ENCODE measurements around the gene DNAH14. TPM values are rescaled to one million over a fixed set of nuclear protein-coding genes. Genes with fewer than 3 reads are reported as not detected.
"Not testable (repeated sequence)": the region's sequence is repeated elsewhere in the genome, so short reads cannot be mapped to it uniquely, and the experiment has no call there.

DNAH14 gene
- polyA plus RNA-seq, 4 donors: 1.4 to 12.9 (median 3.9) TPM; not detected in 1

GRCh38 chr1:225318706-225319575, 389.5 kb downstream of the DNAH14 start:
- Histone ChIP-seq H3K27me3 (ENCODE audit: control insufficient read depth in 3 of 3, insufficient read depth in 3 of 3, low read length in 3 of 3) (no peaks in the 10 kb centered on the region), H3K9me3 (ENCODE audit: control insufficient read depth in 2 of 2, insufficient read depth in 1 of 2, low read depth in 1 of 2, low read length in 1 of 2) (no peaks in the 10 kb centered on the region), H3K4me3 (ENCODE audit: low read depth in 1 of 3, low read length in 3 of 3) (no peak overlapping the region), H3K4me1 (ENCODE audit: control insufficient read depth in 3 of 3, insufficient read depth in 2 of 3, low read depth in 1 of 3, low read length in 2 of 3) (no peaks in the 10 kb centered on the region), H3K27ac (ENCODE audit: low read depth in 1 of 3, low read length in 2 of 3) (no peak overlapping the region), H3K36me3 (ENCODE audit: control insufficient read depth in 3 of 3, insufficient read depth in 2 of 3, low read depth in 1 of 3, low read length in 3 of 3) (no peaks in the 10 kb centered on the region)
- FAIRE-seq: no peak
- DNase-seq: peak; percentile 59 to 60
- WGBS, 3 donors: 13 to 33% (median 24%) methylated on average over 4 of the region's 4 CpGs

DNA sequence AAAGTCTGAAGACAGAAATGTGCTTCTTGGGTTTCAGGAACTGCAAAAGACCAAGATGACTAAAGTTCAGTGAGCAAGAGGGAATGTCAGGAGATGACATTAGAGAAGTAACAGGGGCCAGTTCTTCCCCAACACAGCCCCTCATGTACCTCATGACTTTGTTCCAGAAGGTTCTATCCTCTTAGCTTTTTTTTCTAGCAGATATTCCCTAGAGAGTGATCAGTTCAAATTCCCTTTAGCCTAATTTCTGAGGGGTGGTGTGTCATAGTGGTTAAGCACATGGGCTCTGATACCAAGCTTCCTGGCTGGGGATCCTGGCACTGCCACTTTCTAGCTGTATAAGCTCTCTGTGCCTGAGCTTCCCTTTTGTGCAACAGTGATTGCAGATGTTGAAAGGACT, 390.4 kb downstream of the DNAH14 start:
- no peaks in the 10 kb centered on the region for H3K36me3 ChIP-seq (ENCODE audit: control insufficient read depth in 3 of 3, insufficient read depth in 2 of 3, low read depth in 1 of 3, low read length in 3 of 3)
- no peak overlapping the region for H3K27ac ChIP-seq (ENCODE audit: low read depth in 1 of 3, low read length in 2 of 3)
- H3K9me3 ChIP-seq (ENCODE audit: control insufficient read depth in 2 of 2, insufficient read depth in 1 of 2, low read depth in 1 of 2, low read length in 1 of 2): no peaks in the 10 kb centered on the region
- DNase-seq (no peak), FAIRE-seq (no peak)
- no peaks in the 10 kb centered on the region for H3K4me1 ChIP-seq (ENCODE audit: control insufficient read depth in 3 of 3, insufficient read depth in 2 of 3, low read depth in 1 of 3, low read length in 2 of 3)
- H3K27me3 ChIP-seq (ENCODE audit: control insufficient read depth in 3 of 3, insufficient read depth in 3 of 3, low read length in 3 of 3): no peaks in the 10 kb centered on the region
- H3K4me3 ChIP-seq (ENCODE audit: low read depth in 1 of 3, low read length in 3 of 3): no peak overlapping the region

GRCh38 chr1:225321784-225322183, 392.3 kb downstream of the DNAH14 start:
- FAIRE-seq: no peak
- H3K4me1 ChIP-seq (ENCODE audit: control insufficient read depth in 3 of 3, insufficient read depth in 2 of 3, low read depth in 1 of 3, low read length in 2 of 3): no peaks in the 10 kb centered on the region
- H3K27ac ChIP-seq (ENCODE audit: low read depth in 1 of 3, low read length in 2 of 3): no peak overlapping the region
- 92 to 98% (median 98%) methylated on average over 4 of the region's 4 CpGs for WGBS, 3 donors
- H3K36me3 ChIP-seq (ENCODE audit: control insufficient read depth in 3 of 3, insufficient read depth in 2 of 3, low read depth in 1 of 3, low read length in 3 of 3): no peaks in the 10 kb centered on the region
- no peak overlapping the region for H3K4me3 ChIP-seq (ENCODE audit: low read depth in 1 of 3, low read length in 3 of 3)
- H3K27me3 ChIP-seq (ENCODE audit: control insufficient read depth in 3 of 3, insufficient read depth in 3 of 3, low read length in 3 of 3): no peaks in the 10 kb centered on the region
- H3K9me3 ChIP-seq (ENCODE audit: control insufficient read depth in 2 of 2, insufficient read depth in 1 of 2, low read depth in 1 of 2, low read length in 1 of 2): no peaks in the 10 kb centered on the region
- DNase-seq: no peak

GRCh38 chr1:225329041-225329440, 399.6 kb downstream of the DNAH14 start:
- Histone ChIP-seq H3K4me3 (ENCODE audit: low read depth in 1 of 3, low read length in 3 of 3) (no peak overlapping the region), H3K27me3 (ENCODE audit: control insufficient read depth in 3 of 3, insufficient read depth in 3 of 3, low read length in 3 of 3) (no peaks in the 10 kb centered on the region), H3K36me3 (ENCODE audit: control insufficient read depth in 3 of 3, insufficient read depth in 2 of 3, low read depth in 1 of 3, low read length in 3 of 3) (no peaks in the 10 kb centered on the region), H3K27ac (ENCODE audit: low read depth in 1 of 3, low read length in 2 of 3) (no peak overlapping the region), H3K4me1 (ENCODE audit: control insufficient read depth in 3 of 3, insufficient read depth in 2 of 3, low read depth in 1 of 3, low read length in 2 of 3) (no peaks in the 10 kb centered on the region), H3K9me3 (ENCODE audit: control insufficient read depth in 2 of 2, insufficient read depth in 1 of 2, low read depth in 1 of 2, low read length in 1 of 2) (no peaks in the 10 kb centered on the region)
- no peak for FAIRE-seq
- peak; percentile 49 to 51 for DNase-seq

GRCh38 chr1:225329996-225330395, 400.5 kb downstream of the DNAH14 start:
- not testable (repeated sequence) for H3K4me1 ChIP-seq (ENCODE audit: control insufficient read depth in 3 of 3, insufficient read depth in 2 of 3, low read depth in 1 of 3, low read length in 2 of 3); FAIRE-seq; DNase-seq; H3K9me3 ChIP-seq (ENCODE audit: control insufficient read depth in 2 of 2, insufficient read depth in 1 of 2, low read depth in 1 of 2, low read length in 1 of 2); H3K27me3 ChIP-seq (ENCODE audit: control insufficient read depth in 3 of 3, insufficient read depth in 3 of 3, low read length in 3 of 3); H3K4me3 ChIP-seq (ENCODE audit: low read depth in 1 of 3, low read length in 3 of 3); H3K27ac ChIP-seq (ENCODE audit: low read depth in 1 of 3, low read length in 2 of 3); H3K36me3 ChIP-seq (ENCODE audit: control insufficient read depth in 3 of 3, insufficient read depth in 2 of 3, low read depth in 1 of 3, low read length in 3 of 3)
- 76 to 89% (median 81%) methylated on average over 1 of the region's 1 CpG for WGBS, 3 donors

GRCh38 chr1:225332686-225333085, 403.2 kb downstream of the DNAH14 start:
- H3K9me3 ChIP-seq (ENCODE audit: control insufficient read depth in 2 of 2, insufficient read depth in 1 of 2, low read depth in 1 of 2, low read length in 1 of 2): no peaks in the 10 kb centered on the region

DNA sequence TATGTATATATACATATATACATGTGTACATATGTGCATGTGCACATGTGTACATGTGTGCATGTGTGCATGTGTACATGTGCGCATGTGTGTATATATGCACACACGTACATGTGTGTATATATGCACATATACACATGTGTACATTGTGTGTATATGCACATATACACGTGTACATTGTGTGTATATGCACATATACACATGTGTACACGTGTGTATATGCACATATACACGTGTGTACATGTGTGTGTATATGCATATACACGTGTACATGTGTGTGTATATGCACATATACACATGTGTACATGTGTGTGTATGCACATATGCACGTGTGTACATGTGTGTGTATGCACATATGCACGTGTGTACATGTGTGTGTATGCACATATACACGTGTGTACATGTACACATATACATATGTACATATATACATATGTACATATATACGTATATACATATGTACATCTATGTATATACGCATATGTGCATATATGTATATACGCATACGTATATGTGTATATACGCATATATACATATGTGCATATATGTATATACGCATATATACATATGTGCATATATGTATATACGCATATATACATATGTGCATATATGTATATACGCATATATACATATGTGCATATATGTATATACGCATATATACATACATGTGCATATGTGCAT, 405.8 kb downstream of the DNAH14 start:
- not testable (repeated sequence) for H3K27ac ChIP-seq (ENCODE audit: low read depth in 1 of 3, low read length in 2 of 3); DNase-seq; H3K36me3 ChIP-seq (ENCODE audit: control insufficient read depth in 3 of 3, insufficient read depth in 2 of 3, low read depth in 1 of 3, low read length in 3 of 3); H3K9me3 ChIP-seq (ENCODE audit: control insufficient read depth in 2 of 2, insufficient read depth in 1 of 2, low read depth in 1 of 2, low read length in 1 of 2); H3K27me3 ChIP-seq (ENCODE audit: control insufficient read depth in 3 of 3, insufficient read depth in 3 of 3, low read length in 3 of 3); H3K4me1 ChIP-seq (ENCODE audit: control insufficient read depth in 3 of 3, insufficient read depth in 2 of 3, low read depth in 1 of 3, low read length in 2 of 3); H3K4me3 ChIP-seq (ENCODE audit: low read depth in 1 of 3, low read length in 3 of 3)
- WGBS, 3 donors: 37 to 71% (median 66%) methylated on average over 18 of the region's 18 CpGs
- FAIRE-seq: peak; percentile 68

More at GRCh38 chr1:225332686-225333085, 403.2 kb downstream of the DNAH14 start:
- Histone ChIP-seq H3K4me3 (ENCODE audit: low read depth in 1 of 3, low read length in 3 of 3) (no peak overlapping the region), H3K27me3 (ENCODE audit: control insufficient read depth in 3 of 3, insufficient read depth in 3 of 3, low read length in 3 of 3) (no peaks in the 10 kb centered on the region), H3K27ac (ENCODE audit: low read depth in 1 of 3, low read length in 2 of 3) (no peak overlapping the region), H3K36me3 (ENCODE audit: control insufficient read depth in 3 of 3, insufficient read depth in 2 of 3, low read depth in 1 of 3, low read length in 3 of 3) (no peaks in the 10 kb centered on the region), H3K4me1 (ENCODE audit: control insufficient read depth in 3 of 3, insufficient read depth in 2 of 3, low read depth in 1 of 3, low read length in 2 of 3) (no peaks in the 10 kb centered on the region)
- no peak for FAIRE-seq
- WGBS, 3 donors: 90 to 100% (median 95%) methylated on average over 1 of the region's 1 CpG
- no peak for DNase-seq

GRCh38 chr1:225338545-225338944, 409.1 kb downstream of the DNAH14 start:
- peaks cover 0 to 2% (median 0%) of the 10 kb centered on the region in 3 donors for H3K27me3 ChIP-seq (ENCODE audit: control insufficient read depth in 3 of 3, insufficient read depth in 3 of 3, low read length in 3 of 3)
- FAIRE-seq (no peak), DNase-seq (no peak)
- 87 to 94% (median 89%) methylated on average over 3 of the region's 3 CpGs for WGBS, 3 donors
- H3K9me3 ChIP-seq (ENCODE audit: control insufficient read depth in 2 of 2, insufficient read depth in 1 of 2, low read depth in 1 of 2, low read length in 1 of 2): no peaks in the 10 kb centered on the region
- no peaks in the 10 kb centered on the region for H3K36me3 ChIP-seq (ENCODE audit: control insufficient read depth in 3 of 3, insufficient read depth in 2 of 3, low read depth in 1 of 3, low read length in 3 of 3)
- no peak overlapping the region for H3K4me3 ChIP-seq (ENCODE audit: low read depth in 1 of 3, low read length in 3 of 3)
- no peak overlapping the region for H3K27ac ChIP-seq (ENCODE audit: low read depth in 1 of 3, low read length in 2 of 3)
- H3K4me1 ChIP-seq (ENCODE audit: control insufficient read depth in 3 of 3, insufficient read depth in 2 of 3, low read depth in 1 of 3, low read length in 2 of 3): no peaks in the 10 kb centered on the region

All from small intestine (tissue), 7 donors.